Smooth muscle cell of the brain vasculature (primary cell): ENCODE results near the gene ASAP3.

Experiments used
- DNase-seq: peaks from one replicate; pipeline ENCODE4 v3.0.0-alpha.2; 2012; ENCODE audit warnings: low read depth, low spot score

Gene ASAP3

DNA sequence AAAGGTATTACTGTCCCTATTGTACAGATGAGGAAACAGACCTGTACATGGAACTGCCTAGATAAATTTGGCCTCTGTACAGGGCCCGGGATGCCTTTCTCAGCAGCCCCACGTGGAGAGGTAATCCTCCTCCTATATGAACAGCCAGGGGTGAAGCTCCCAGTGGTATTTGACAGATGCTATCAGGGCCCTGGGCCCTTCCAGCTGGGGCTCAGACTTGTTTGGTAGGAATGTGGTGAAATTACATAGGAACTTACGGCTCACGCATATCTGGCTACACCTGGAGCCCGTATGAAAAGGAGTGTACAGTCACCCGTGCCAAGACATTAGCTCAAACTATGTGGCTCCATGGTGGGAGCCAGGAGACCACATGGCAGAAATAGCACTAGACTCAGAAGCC is 34.7 kb downstream of the ASAP3 start:
- no peak for DNase-seq

DNA sequence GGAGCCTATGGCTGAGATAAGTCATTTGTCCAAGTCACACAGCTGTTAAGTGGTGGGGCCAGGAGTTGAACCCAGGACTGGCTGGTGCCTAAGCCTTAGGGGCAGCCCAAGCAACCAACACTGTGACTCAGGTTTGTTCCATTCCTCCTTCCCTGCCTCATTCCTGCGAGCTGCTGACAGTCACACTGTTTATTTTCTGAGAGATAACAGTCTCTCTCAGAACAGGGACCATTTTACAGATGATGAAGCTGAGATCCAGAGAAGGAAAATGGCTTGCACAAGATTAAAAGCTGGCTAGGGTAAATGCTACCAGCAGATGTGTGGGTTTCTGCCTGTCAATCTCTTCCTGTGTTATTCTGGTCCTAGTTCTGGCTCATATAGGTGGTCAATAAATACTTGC is 35.1 kb downstream of the ASAP3 start:
- DNase-seq = no peak

DNA sequence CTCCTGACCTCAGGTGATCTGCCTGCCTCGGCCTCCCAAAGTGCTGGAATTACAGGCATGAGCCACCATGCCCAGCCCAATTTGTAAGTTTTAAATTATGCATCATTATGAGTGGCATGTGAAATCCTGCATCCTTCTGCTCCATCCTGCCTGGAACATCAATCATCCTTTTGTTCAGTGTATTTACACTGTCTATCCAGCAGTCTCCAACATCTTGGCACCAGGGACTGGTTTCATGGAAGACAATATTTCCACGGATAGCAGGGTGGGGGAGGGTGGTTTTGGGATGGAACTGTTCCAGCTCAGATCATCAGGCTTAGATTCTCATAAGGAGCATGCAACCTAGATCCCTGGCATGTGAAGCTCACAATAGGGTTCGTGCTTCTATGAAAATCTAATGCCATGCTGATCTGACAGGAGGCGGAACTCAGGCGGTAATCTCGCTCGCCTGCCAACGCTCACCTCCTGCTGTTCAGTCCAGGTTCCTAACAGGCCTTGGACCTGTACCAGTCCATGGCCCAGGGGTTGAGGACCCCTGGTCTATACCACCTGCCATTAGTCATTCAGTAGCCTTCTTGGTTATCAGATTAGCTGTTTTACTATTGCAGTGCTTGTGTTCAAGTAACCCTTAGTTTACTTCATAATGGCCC is 37.2 kb downstream of the ASAP3 start:
- no peak for DNase-seq

DNA sequence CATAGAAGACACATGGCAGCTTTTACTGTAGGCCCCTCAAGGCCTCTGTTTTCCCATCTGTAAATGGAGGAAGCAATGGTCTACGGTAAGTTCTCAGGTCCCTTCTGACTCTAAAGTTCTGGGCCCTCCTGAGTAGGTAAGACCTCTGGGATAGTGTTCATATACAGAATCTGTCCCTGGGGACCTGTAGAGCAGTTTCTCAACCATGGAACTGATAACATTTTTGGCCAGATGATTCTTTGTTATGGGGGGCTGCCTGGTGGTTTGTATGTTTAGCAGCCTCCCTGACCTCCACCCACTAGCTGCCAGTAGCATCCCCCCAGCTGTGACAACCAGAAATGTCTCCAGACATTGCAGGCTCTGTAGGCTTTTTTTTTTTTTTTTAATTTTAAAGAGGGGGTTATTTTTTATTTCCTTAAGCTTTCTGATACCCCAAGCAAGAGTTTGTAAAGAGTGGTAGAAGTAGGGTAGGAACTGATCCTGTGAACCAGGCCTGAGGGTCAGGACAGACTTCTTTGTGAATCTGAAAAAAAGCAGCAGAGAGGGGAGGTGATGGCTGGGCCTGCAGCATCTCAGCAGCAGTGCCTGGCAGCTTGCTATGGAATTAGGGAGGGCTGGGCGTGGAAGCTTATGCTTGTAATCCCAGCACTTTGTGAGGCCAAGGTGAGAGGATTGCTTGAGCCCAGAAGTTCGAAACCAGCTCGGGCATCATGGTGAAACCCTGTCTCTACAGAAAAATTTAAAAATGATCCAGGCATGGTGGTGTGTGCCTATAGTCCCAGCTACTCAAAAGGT is 39.2 kb downstream of the ASAP3 start:
- DNase-seq = no peak

DNA sequence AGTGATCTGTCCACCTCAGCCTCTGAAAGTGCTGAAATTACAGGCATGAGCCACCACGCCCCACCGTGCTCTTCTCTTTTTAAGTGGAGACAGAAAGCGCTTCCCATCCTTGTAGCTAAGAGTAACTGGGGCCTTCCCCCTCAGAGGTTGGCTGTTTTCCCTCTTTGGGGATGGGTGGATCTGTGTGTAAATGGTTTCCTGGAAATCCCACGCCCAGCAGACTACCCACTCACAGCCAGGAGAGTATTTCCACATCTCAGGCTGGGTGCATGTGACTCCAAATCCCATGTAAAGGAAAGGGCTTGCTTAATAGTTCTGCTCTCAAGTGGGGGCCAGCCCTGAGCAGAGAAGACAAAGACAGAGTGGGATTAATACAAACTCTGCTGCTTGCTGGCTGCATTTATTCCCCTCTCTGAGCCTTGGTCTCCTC is 39.9 kb downstream of the ASAP3 start:
- DNase-seq = no peak

DNA sequence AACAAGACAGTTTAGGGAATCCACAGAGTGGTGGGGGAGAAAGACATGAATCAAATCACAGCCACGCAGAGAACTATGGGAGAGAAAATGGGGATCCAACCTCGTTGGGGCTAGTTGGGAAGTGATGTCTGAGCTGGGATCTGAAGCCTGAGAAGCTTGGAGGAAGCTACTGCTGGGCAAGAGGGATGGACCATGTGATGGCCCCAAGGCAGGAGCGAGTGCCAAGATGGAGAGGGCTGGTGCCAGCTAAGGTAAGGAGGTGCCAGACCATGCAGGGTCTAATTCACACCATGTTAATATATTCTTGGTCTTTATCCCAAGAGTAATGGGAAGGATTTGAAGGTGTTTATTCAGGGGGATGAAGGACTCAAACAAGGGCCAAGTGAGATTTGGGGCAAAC is 41.2 kb downstream of the ASAP3 start:
- DNase-seq = no peak

DNA sequence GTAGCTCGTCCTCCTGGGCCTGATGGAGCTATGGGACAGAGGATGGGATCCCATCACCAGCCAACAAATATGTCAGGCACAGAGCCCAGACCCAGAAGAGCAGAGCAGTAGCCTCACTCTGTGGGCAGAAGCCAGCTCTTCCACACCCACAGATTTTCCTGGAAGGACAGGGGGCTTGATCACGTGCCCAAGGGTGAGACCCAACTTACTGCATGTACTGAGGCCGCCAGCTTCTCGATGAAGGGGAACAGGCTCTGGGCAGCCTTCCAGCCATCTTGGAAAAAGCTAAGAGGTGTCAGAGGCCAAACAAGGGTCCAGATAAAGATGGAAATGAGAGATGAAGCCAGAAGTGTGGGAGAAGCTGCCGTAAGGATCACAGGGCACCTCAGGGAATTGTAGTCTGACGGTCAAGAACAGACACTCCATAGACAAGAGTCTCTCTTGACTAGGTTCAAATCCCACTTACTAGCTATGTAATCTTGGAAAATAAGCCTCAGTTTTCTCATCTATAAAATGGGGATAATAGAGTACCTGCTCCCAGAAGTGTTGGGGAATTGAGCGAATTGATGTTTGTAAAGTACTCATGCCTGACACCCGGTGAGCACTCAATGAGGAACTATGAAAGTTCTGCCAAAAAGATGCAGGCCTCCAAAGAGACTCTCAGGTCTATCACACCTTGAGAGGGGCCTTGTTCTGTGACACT is 42.4 kb downstream of the ASAP3 start:
- DNase-seq = no peak

DNA sequence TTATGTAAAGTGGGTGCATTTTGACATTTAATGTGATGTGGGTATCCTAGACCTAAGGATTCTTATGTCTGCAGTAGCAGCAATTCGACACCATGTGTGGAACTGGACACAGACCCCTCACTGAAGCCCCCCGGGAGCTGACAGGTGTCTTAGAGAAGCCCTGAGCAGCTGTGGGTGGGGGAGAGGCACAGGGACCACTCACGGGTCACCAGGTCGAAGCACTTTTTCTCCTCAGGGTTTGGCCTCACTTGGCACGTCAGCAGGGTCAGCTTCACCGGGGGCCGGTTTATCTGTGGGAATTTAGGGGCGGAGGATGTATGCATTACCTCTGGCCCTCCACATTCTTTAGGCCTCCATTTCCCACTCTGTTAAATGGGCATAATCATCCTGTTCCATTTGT is 45.4 kb downstream of the ASAP3 start:
- no peak for DNase-seq

DNA sequence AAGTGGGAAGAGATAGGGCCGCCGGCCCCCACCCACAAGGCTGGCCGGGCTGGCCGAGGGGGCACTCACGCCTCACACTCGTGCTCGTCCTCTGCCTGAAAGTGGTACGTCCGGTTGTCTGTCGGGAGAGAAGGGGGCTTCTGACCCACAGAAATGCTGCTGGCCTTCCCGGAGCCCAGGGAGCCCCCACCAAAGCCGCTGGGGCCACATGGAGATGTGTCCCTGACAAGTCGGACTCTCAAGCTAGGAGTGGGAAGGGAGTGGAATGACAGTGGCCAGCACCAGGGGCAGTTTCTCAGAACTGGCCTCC is 46.7 kb downstream of the ASAP3 start:
- DNase-seq = no peak

DNA sequence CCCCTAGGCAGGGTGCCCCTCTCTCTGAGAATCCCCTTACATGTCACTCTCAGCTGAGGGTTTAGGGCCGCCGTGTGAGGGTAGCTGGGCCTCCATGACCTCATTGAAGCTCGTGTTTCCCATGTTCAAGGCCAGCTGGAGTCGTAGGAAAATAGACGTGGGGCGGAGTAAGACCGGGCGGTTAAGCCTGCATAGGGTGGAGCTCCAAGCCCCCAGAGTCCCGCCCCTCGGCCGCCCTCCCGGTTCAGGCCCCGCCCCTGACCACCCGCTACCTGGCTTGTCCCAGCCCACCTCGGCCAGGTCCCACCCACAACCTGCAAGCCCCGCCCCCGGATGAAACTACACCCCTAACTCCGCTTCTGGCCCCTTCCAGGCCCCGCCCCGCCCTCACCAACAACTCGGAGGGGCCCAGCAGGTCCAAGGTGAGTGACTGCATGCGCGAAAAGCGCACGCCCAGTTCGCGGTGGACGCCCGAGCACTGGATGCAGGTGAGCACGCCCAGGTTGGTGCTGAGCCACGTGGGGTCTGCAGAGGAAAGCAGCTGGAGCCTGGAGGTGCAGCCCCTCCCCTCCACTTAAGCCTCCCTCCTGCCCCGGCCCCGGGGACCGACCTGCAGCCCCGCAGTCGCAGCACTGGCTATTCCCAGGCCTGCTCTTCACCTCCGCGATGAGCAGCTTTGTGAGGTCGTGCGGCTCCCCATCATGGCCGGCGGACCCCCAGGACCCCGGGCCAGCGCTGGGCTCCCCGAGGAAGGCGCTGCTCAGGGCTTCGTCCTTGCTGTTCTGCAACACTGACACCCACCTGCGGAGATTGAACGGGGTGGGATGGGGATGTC is 47.2 kb downstream of the ASAP3 start:
- no peak for DNase-seq

DNA sequence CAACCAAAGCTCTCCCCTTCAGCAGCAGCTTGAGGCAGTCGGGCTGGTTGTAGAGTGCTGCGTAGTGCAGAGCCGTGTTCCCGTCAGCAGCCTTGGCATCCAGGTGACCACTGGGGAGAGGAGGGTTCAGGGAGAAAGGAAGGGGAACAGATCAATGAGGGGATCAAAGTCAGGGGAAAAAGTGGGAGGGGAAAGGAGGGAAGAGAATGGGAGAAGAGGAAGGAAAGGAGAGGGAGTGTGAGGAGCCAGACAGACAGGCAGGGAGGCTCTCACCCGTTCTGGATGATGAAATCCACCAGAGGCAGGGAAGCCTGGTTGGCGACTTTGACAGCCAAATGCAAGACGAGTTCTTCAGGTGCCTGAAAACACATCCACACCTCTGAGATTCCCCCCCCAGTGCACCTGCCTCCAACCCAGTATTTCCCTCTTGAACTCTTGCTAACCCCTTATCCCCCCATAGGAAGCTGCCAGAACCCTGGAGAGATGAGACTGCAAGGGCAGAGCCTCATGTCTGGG is 49.7 kb downstream of the ASAP3 start:
- no peak for DNase-seq

DNA sequence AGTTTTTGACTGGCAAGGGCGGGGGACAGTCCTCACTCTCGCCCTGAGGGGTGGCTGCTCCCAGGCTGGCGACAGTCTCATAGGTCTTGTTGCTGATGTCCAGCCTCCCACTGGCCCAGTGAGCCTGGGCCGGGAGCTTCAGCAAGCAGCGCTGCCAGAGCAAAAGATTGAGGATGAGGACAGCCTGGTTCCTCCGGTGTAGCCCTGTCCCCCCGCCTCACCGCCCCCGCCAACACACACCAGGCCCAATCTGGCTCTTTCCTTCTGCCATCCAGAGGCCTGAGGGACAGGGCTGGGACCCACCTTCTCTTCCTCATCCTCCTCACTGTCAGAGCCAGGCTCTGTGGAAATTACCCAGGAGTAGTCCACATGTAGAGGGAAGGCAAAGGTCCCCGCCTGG is 50.9 kb downstream of the ASAP3 start:
- no peak for DNase-seq

DNA sequence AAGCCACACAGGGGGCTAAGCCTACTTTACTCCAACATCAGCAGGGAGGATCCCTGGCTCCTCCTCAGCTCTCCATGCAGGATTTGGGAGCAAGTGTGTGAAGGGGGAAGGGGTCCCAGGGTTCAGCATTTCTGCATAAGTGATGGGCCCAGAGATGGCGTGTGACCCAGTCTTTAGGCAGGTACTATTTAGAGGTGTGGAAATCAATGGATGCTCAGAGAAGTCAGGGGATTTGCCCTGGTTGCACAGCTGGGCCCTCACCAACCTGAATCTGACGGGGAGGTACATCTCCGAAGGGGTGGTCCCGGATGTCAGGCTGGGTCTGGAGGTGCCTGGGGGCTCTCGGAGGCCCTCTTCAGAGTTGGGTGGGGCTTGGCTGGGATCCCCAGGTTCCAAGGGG is 52.5 kb downstream of the ASAP3 start:
- DNase-seq = no peak

DNA sequence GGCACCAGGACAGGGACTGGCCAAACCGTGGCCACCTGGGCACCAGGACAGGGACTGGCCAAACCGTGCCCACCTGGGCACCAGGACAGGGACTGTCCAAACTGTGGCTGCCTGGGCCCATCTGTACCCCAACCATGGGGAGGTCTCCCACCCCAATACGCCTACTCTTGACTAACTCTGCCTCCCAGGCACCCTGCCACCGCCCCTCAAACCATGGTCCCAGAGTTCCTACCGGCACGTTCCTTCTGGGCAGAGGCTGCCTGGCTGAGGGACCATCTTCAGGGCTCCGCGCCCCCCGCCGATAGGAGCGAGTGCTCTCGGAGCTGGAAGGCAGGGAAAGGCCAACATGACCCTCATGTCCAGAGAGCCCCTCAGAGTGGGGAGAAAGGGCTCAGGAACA is 53.2 kb downstream of the ASAP3 start:
- no peak for DNase-seq

DNA sequence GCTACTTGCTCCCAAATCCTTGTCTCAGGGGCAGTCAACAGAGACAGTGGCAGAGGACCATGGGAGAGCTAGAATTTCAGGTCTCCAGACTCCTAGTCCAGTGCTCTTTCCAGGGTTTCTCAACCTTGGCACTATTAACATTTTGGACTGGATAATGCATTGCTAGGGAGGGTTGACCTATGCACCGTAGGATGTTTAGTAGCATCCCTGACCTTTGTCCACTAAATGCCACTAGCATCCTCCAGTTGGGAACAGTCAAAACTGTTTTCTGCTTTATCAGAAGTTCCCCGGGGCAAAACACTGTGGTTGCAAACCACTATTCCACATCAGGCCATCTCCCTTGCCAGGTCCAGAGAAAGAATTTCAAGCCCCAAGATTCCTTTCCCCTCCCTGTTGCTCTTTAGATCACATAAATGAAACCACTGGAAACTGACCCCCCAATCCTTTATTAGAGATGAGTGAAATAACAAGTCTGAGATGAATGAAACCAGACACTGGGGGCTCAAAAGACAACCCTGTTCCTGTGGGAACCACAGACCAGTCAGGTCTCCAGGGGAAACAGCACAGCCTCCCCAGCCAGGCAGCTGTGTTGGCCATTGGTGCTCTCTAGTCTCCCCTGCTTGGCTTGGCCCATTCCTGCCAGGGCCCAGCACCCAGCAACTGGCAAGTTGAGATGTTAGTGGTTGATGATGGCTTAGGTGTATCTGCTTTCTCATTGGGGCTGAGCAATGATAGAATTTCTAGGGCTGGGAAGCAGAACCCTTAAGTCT is 55.7 kb downstream of the ASAP3 start:
- no peak for DNase-seq

DNA sequence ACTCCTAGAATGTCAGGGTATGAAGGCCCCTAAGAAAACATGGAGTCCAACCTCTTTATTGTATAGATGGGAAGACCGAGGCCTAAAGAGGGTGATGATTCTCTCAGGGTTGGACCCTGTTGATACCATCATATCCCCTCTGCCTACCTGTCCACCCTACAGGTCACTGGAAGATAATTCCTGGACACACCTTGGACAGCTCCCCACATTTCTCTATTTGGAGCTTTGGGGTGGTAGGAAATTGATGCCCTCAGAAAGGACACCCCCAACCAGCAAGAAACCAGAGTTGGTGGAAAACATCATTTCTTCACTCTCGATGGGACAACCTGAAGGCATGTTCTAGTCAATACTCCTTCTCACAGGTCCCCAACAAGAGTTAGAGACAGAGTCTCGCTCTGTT is 56.4 kb downstream of the ASAP3 start:
- no peak for DNase-seq

DNA sequence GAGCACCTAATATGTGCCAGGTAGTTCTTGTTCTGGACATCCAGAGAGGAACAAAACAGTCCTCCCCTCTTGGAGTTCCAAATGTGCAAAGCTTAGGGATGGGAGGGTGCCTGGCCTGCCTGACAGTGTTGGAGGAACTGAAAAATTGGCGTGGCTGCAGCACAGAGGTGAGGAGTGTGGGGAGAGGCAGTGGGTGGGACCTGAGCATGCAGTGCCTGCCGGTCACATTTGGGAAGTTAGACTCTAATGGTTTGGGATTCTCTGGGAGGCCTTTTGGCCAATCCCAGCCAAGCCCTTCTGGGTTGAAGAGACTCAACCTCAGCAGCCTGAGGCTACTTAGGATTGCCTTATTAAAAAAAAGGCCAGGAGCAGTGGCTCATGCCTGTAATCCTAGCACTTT is 57.2 kb downstream of the ASAP3 start:
- DNase-seq = no peak

DNA sequence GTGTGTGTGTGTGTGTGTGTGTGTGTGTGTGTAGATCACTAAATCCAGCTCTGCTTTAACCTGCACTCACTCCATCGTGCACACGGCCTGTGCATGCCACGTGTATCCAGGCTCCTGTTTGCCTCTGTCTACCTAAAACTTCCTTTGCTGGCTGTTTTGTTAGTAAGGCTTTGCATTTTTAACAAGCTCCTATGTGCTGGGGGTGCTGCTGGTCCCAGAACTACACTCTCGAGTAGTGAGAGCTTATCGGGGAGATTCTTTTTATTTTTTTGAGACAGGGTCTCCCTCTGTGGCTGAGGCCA is 58.8 kb downstream of the ASAP3 start:
- no peak for DNase-seq

DNA sequence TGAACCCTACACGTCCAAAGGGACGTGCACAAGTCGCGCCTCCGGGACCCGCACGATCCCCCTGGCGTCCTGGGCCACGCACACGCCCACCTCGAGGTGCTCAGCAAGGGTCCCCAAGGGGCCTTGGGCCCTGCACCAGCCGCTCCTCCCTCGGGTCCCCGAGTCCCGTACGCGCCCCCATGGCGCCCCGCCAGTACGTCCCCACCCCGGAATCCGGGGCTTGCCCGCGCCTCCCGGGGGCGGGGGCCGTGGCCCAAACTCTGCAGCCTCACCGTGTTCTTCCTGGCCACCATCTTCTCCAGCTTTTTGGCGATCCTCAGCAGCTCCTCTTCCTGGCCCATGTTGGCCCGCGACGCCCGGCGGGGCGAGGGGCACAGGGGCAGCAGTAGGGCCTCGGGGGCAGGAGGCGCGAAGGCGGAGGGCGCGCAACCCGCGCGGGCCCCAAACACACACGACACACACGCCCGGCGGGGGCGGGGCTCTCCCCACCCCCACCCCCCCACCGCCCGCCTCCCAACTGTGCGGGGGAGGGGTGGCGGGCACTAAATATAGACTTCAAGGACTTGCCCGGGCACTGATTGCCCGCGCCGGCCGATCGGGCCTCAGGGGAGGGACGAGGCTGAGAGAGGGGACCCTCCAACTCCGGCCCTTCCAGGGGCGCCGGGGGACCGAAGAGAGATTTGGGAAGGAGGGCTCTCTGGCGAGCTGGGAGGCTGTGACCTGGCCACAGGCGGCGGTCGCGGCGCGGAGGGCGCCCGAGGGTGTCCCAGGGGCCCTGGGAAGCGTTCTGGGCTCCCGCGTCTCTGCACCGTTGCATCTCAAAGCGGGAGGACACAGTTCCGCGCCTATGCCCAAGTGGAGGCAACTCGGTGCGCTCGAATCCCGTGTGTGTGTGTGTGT is 59.4 kb downstream of the ASAP3 start, which contains the start of gene TCEA3:
TCEA3 (minus strand) TSS at position 456 of the 900 bp plus-strand sequence; CDS start at position 341, 115 bp downstream.
- no peak for DNase-seq
